K562 (cell line): ENCODE measurements around the gene TYROBP. TPM values are rescaled to one million over a fixed set of nuclear protein-coding genes. Genes with fewer than 3 reads are reported as not detected.

ENCODE experiments used
- CHD4 ChIP-seq: fragments of 200-600 bp; sonication (generic); IDR thresholded peaks from 3 replicates; pipeline ENCODE4 v1.6.1; 2012; ENCODE audit warnings: low read depth, mild to moderate bottlenecking, mixed read lengths, low read length, inconsistent platforms; ENCODE audit not compliant: insufficient read depth, insufficient replicate concordance, poor library complexity, severe bottlenecking
- FOSL1 ChIP-seq: fragments of 200-800 bp; sonication (Bioruptor generic); conservative IDR thresholded peaks from 2 replicates; pipeline ENCODE4 v1.6.1; 2016; ENCODE audit warnings: missing genetic modification characterization, missing compliant biosample characterization
- HDAC2 ChIP-seq: fragments of 450-650 bp; IDR thresholded peaks from 2 replicates; pipeline ENCODE4 v1.6.1; 2016; ENCODE audit warnings: mild to moderate bottlenecking
- HDAC3 ChIP-seq: fragments of 450-650 bp; IDR thresholded peaks from 2 replicates; pipeline ENCODE4 v1.6.1; 2018; ENCODE audit warnings: borderline replicate concordance, mild to moderate bottlenecking, moderate library complexity; ENCODE audit not compliant: partially characterized antibody
- LARP7 ChIP-seq: fragments of 450-650 bp; IDR thresholded peaks from 2 replicates; pipeline ENCODE4 v1.6.1; 2016
- POLR2A ChIP-seq: fragments of 450-650 bp; conservative IDR thresholded peaks from 2 replicates; pipeline ENCODE4 v1.6.1; 2016
- SIN3A ChIP-seq, 2 experiments: fragments of 150-350 bp in 1 of 2; IDR thresholded peaks; 2 replicates each; pipeline ENCODE4 v1.6.1; 2011 to 2016; ENCODE audit warnings: borderline replicate concordance in 2 of 2, low read depth in 2 of 2, low read length in 2 of 2, mild to moderate bottlenecking in 2 of 2, moderate library complexity in 2 of 2; ENCODE audit not compliant: control insufficient read depth in 1 of 2
- SRF ChIP-seq, 2 experiments: fragments of 250-450, 450-650 bp in 1 of 2; sonication (Bioruptor Pico) in 1 of 2; sonication (generic) in 1 of 2; formaldehyde crosslinking; IDR thresholded peaks; 2 replicates each; pipeline versions ENCODE4 v1.5.0 to v1.5.1; 2020 to 2022; ENCODE audit warnings: mild to moderate bottlenecking in 1 of 2, missing genetic modification reagents in 1 of 2
- TBP ChIP-seq: optimal IDR thresholded peaks from 2 replicates; pipeline ENCODE3; 2011; ENCODE audit warnings: low read depth, low read length, improper control_type of control experiment
- TCF3 ChIP-seq: sonication (generic); formaldehyde crosslinking; IDR thresholded peaks from 2 replicates; pipeline ENCODE4 v1.4.0; 2020; ENCODE audit warnings: mild to moderate bottlenecking, missing genetic modification reagents
- polyA plus RNA-seq, 8 experiments: library from polyadenylated mRNA; depleted of rRNA in 4 of 8; stranded (reverse) in 5 of 8; unstranded in 3 of 8; fragments of >200 nt; fragmentation: Nextera tagmentation in 2 of 8; fragmentation: Illumina TruSeq in 1 of 8; extraction: Ambion mirVana in 2 of 8; extraction: Trizol in 1 of 8; gene quantifications; 2 replicates each; pipeline versions ENCODE4 v1.2.1 to v1.2.3, GENCODE V29; 2011 to 2014; ENCODE audit warnings: inconsistent platforms in 1 of 8, missing spikeins in 1 of 8
- total RNA-seq, 7 experiments: library from RNA; depleted of rRNA in 6 of 7; stranded (reverse); fragments of >200 nt in 6 of 7; fragmentation: Illumina TruSeq in 2 of 7; extraction: Trizol in 2 of 7; gene quantifications; 2 replicates each; pipeline versions ENCODE4 v1.2.1 to v1.2.3, GENCODE V29; 2011 to 2021; ENCODE audit warnings: low replicate concordance in 1 of 7
- TF ChIP-seq, protein P1 (sequence below): sonication (generic); formaldehyde crosslinking; IDR thresholded peaks from 2 replicates; pipeline ENCODE4 v1.8.0; 2022; ENCODE audit warnings: mild to moderate bottlenecking, missing genetic modification reagents, borderline replicate concordance
- TF ChIP-seq, protein P2 (sequence below): fragments of 250-450 bp; sonication (Bioruptor Pico); IDR thresholded peaks from 2 replicates; pipeline ENCODE4 v1.5.0; 2021; ENCODE audit warnings: mild to moderate bottlenecking, moderate library complexity
- TF ChIP-seq, protein P3 (sequence below), 2 experiments: IDR thresholded peaks in 1 of 2; conservative IDR thresholded peaks in 1 of 2; 2 replicates each; pipeline ENCODE4 v1.6.1; 2016; ENCODE audit warnings: low read depth in 2 of 2, mild to moderate bottlenecking in 1 of 2, missing compliant biosample characterization in 1 of 2, missing genetic modification characterization in 1 of 2, moderate library complexity in 1 of 2
- TF ChIP-seq, protein P4 (sequence below): sonication (generic); formaldehyde crosslinking; IDR thresholded peaks from 2 replicates; pipeline ENCODE4 v1.5.0; 2020; ENCODE audit warnings: missing genetic modification reagents
- TF ChIP-seq, protein P5 (sequence below), 3 experiments: fragments of 200-800 bp in 1 of 3; sonication (Bioruptor generic) in 1 of 3; sonication (generic) in 1 of 3; formaldehyde crosslinking in 1 of 3; IDR thresholded peaks; 2 replicates each; pipeline versions ENCODE4 v1.6.1 to v1.8.0; 2016 to 2022; ENCODE audit warnings: mild to moderate bottlenecking in 2 of 3, missing compliant biosample characterization in 2 of 3, missing genetic modification characterization in 2 of 3, missing genetic modification reagents in 1 of 3

TYROBP gene
- total and polyA plus RNA-seq, 9 of the 15 experiments (the other 6 are each of a cell fraction or from before 2014, with no cell fraction given): 0.72 to 8.2 (median 2.4) TPM

DNA sequence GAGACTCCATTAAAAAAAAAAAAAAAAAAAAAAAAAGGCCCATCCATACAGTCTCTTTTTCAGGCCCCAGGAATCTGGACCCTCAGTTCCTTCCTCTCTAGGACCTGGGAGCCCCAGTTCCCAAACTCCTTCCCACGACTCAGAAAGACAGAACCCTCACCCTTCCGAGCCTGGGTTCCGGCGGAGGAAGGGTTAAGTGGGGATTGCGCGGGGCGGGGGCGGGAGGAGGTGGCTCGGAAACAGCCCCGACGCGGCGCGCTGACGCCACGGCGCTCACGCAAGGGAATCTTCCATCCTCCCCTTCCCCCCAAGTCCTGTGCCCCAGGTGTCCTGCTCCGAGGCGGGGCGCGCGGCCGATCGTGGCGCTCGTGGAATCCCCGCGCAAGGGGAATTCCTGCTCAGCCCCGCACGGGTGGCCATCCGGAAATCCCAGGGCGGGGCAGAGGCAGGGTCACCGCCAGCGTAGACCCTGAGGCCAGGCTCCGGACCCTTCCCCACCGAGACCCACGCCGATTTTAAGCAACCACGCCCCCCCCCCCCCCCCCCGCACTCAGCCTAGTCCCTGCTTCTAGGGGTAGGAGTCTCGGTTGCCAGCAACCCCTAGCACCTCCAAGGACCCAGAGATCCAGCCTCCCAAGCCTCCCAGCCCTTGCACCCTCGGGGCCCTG, 8.4 kb downstream of the TYROBP start (continued):
- no peak for TF ChIP-seq CHD4
- 0 out of 2 replicates have a peak, but pooled peaks have one; percentile 17 for TF ChIP-seq HDAC2
- TF ChIP-seq SIN3A (IDR thresholded peaks at IDR 0.05; ENCODE audit: borderline replicate concordance in 2 of 2, control insufficient read depth in 1 of 2, low read depth in 2 of 2, low read length in 2 of 2): peak; percentile 19 to 42; a peak in 1 of 4 replicates
- TF ChIP-seq, protein P1, sequence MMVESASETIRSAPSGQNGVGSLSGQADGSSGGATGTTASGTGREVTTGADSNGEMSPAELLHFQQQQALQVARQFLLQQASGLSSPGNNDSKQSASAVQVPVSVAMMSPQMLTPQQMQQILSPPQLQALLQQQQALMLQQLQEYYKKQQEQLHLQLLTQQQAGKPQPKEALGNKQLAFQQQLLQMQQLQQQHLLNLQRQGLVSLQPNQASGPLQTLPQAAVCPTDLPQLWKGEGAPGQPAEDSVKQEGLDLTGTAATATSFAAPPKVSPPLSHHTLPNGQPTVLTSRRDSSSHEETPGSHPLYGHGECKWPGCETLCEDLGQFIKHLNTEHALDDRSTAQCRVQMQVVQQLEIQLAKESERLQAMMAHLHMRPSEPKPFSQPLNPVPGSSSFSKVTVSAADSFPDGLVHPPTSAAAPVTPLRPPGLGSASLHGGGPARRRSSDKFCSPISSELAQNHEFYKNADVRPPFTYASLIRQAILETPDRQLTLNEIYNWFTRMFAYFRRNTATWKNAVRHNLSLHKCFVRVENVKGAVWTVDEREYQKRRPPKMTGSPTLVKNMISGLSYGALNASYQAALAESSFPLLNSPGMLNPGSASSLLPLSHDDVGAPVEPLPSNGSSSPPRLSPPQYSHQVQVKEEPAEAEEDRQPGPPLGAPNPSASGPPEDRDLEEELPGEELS: no peak
- 0 out of 2 replicates have a peak, but pooled peaks have one; percentile 21 for TF ChIP-seq FOSL1 (tag)
- TF ChIP-seq SRF (CRISPR knock-in tag; IDR thresholded peaks at IDR 0.05): no peak; a peak in 1 of 4 replicates
- TF ChIP-seq, protein P2, sequence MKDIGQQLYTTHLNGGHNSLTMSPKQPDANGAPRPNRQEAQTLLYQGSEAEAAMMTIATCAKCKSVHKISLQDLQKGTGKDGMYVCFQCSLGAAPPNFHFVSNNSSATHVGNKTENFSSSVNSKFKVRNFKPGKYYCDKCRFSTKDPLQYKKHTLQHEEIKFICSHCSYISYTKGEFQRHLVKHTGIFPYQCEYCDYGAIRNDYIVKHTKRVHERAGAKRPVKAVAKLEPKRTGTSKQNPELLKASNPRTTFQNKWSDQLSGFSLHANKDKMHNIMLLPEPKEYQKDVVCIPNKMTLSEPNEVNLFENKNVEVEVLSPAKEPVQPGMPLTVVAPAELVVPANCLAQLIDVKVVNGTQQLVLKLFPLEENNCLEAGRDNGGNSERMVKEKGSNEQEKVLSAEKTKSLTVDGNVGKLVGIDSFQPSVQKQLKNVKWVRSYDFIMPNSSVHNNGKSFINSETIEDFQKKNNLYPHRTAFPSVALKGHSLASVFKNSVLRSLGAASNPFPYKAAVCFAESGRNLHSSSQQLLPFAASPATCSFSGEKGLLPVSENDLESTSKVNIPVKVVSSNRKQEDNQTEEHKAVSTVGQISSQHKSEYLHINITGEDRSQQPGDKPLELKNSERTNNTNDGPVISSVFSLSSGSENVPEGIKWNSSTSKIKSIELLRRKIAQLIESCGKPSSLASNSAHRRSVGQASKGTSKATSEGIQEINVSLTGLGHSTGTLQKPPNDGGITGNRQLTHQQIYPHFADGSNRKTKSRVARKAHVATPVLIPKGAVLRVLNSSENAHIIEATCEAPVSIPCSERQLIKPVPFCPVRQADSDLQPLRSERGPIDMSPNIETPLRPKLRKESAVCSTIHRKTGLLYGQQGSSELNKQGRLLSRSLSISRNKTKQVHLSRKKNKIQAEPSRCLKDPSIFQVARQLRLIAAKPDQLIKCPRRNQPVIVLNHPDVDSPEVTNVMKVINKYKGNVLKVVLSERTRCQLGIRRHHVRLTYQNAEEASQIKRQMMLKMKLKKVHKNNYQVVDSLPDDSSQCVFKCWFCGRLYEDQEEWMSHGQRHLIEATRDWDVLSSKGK (CRISPR knock-in tag): no peak
- TF ChIP-seq, protein P3, sequence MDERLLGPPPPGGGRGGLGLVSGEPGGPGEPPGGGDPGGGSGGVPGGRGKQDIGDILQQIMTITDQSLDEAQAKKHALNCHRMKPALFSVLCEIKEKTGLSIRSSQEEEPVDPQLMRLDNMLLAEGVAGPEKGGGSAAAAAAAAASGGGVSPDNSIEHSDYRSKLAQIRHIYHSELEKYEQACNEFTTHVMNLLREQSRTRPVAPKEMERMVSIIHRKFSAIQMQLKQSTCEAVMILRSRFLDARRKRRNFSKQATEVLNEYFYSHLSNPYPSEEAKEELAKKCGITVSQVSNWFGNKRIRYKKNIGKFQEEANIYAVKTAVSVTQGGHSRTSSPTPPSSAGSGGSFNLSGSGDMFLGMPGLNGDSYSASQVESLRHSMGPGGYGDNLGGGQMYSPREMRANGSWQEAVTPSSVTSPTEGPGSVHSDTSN (CRISPR knock-in tag; IDR thresholded peaks at IDR 0.05; ENCODE audit: low read depth): no peak
- TF ChIP-seq, protein P3 (tag; conservative IDR thresholded peaks at IDR 0.05; ENCODE audit: low read depth): no peak
- TF ChIP-seq, protein P4, sequence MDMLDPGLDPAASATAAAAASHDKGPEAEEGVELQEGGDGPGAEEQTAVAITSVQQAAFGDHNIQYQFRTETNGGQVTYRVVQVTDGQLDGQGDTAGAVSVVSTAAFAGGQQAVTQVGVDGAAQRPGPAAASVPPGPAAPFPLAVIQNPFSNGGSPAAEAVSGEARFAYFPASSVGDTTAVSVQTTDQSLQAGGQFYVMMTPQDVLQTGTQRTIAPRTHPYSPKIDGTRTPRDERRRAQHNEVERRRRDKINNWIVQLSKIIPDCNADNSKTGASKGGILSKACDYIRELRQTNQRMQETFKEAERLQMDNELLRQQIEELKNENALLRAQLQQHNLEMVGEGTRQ (CRISPR knock-in tag): no peak
- TF ChIP-seq, protein P5, sequence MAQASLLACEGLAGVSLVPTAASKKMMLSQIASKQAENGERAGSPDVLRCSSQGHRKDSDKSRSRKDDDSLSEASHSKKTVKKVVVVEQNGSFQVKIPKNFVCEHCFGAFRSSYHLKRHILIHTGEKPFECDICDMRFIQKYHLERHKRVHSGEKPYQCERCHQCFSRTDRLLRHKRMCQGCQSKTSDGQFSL (CRISPR knock-in tag; IDR thresholded peaks at IDR 0.05): peak; percentile 89
- TF ChIP-seq, protein P5 (tag; IDR thresholded peaks at IDR 0.05): peak in 1 of 2 experiments; percentile 79; a peak in 2 of 4 replicates
- TF ChIP-seq TCF3 (CRISPR knock-in tag): peak; percentile 15; the same call in 1 of the 2 replicates
- TF ChIP-seq HDAC3: no peak
- no peak for TF ChIP-seq TBP
- no peak for TF ChIP-seq POLR2A
- no peak for TF ChIP-seq LARP7
